Measurements from ENCODE around the gene KLF13.

The KLF13 gene

DNA sequence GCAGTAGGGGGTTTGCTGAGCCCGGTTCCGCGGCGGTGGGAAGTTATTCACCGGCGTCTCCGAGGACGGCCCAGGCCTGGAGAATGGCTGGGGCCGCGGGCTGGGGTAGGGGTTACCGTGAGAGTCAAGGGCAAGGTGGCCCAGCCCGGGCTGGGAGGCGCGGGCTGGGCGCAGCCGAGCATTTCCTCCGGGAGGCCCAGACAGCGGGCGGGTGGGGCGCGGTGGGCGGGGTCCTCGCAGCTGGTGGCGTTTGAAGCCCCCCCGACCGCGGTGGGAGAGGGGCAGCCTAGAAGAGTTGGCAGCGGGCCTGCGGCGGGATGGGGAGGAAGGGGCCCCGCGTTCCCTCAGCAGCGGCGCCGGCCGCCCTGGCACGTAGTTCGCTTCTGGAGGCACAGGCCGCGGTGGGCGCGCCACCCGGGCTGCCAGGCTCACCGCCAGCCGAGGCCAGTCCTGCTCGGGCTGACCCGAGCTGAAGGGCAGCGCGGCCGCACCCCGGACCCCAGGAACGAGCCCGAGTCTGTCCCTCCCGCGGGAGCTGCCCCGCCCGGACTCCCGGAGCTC, 960 bp upstream of the KLF13 start:
- DNase-seq (ENCODE audit: low read depth), result no peak
- peak overlapping the region; percentile 63 for H3K4me3 ChIP-seq (ENCODE audit: low read length)
- TF ChIP-seq, protein P1, sequence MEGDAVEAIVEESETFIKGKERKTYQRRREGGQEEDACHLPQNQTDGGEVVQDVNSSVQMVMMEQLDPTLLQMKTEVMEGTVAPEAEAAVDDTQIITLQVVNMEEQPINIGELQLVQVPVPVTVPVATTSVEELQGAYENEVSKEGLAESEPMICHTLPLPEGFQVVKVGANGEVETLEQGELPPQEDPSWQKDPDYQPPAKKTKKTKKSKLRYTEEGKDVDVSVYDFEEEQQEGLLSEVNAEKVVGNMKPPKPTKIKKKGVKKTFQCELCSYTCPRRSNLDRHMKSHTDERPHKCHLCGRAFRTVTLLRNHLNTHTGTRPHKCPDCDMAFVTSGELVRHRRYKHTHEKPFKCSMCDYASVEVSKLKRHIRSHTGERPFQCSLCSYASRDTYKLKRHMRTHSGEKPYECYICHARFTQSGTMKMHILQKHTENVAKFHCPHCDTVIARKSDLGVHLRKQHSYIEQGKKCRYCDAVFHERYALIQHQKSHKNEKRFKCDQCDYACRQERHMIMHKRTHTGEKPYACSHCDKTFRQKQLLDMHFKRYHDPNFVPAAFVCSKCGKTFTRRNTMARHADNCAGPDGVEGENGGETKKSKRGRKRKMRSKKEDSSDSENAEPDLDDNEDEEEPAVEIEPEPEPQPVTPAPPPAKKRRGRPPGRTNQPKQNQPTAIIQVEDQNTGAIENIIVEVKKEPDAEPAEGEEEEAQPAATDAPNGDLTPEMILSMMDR (conservative IDR thresholded peaks at IDR 0.05; ENCODE audit: low read depth, low read length), result no peak

DNA sequence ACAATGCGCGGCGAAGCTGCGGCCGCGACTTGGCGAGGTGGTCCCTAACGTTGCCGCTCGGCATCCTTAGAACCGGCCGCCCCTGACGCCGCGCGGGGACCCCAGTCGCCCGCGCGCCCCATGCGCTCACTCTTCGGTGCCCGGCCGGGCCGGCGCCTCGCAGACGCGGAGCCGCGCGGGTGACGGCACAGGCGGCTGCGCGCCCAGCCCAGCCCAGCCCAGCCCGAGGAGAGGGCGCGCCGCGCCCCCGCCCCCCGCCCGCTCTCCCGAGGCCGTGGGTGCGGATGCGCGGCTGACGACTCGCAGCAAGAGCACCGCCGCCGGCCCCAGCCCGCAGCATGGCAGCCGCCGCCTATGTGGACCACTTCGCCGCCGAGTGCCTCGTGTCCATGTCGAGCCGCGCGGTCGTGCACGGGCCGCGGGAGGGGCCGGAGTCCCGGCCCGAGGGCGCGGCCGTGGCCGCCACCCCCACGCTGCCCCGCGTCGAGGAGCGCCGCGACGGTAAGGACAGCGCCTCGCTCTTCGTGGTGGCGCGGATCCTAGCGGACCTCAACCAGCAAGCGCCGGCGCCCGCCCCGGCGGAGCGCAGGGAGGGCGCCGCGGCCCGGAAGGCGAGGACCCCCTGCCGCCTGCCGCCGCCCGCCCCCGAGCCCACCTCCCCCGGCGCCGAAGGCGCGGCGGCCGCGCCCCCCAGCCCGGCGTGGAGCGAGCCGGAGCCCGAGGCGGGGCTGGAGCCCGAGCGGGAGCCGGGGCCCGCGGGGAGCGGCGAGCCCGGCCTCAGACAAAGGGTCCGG, 437 bp downstream of the KLF13 start:
- DNase-seq (ENCODE audit: low read depth), result no peak
- peak overlapping the region; percentile 53 for H3K4me3 ChIP-seq (ENCODE audit: low read length)
- TF ChIP-seq, protein P1 (conservative IDR thresholded peaks at IDR 0.05; ENCODE audit: low read depth, low read length), result no peak

DNA sequence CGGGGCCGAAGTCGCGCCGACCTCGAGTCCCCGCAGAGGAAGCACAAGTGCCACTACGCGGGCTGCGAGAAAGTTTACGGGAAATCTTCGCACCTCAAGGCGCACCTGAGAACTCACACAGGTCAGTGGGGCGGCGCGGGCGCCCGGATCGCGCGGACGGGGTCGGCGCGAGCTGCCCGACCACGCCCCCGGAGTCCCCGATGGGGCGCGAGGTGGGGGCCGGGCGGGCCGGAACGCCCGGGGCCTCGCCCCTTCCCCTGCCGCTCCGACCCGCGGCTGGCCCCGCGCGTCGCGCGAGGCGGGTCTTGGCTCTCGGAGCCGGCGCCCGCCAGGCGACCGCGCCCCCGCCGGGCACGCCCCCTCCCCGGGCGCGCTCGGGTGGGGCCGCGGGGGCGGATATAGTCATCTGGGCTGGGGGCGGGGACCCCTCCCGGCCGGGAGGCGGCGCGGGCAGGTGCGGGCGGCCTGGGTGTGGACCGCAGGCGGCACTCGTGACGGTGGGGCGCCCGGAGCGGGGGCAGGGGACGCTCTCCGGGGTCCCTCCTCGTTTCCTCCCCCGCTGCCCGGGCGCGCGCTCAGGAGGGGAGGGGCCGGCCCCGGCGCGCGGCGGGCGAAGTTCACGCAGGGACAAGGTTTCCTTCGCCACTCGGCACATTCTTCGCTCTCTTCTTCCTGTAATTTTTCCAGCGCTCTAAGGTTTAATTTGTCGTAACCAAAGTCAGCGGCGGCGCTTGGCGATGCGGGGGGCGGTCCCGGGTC, 1.2 kb downstream of the KLF13 start:
- DNase-seq (ENCODE audit: low read depth), result no peak
- TF ChIP-seq, protein P1 (conservative IDR thresholded peaks at IDR 0.05; ENCODE audit: low read depth, low read length), result no peak
- H3K4me3 ChIP-seq (ENCODE audit: low read length), result peak overlapping the region; percentile 58

DNA sequence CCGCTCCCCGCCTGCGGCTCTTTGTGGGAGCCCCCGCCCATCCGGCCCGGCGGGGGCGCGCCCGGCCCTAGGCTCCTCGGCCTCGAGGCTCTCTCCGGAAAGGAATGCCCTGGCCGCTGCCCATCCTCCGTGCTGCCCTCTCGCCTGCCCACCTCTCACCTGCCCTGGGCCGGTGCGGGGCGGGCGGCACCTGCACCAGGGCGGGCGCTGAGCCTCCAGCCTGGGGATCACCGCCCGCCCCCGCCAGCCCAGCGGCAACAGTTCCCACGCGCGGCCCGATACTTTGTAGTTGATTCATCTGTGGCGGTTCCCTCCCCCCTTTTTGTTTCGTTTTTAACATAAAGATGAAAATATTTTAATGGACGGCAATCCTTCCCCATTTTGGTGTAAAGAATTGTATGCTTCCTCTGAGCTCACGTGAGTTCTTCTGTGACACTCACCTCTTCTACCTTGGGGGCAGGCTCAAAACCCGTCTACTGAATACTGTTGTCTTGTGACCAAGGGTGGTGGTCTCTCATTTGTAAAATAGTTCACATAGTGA, 1.9 kb downstream of the KLF13 start:
- TF ChIP-seq, protein P1 (conservative IDR thresholded peaks at IDR 0.05; ENCODE audit: low read depth, low read length), result no peak
- H3K4me3 ChIP-seq (ENCODE audit: low read length), result peak overlapping the region; percentile 58
- no peak for DNase-seq (ENCODE audit: low read depth)

DNA sequence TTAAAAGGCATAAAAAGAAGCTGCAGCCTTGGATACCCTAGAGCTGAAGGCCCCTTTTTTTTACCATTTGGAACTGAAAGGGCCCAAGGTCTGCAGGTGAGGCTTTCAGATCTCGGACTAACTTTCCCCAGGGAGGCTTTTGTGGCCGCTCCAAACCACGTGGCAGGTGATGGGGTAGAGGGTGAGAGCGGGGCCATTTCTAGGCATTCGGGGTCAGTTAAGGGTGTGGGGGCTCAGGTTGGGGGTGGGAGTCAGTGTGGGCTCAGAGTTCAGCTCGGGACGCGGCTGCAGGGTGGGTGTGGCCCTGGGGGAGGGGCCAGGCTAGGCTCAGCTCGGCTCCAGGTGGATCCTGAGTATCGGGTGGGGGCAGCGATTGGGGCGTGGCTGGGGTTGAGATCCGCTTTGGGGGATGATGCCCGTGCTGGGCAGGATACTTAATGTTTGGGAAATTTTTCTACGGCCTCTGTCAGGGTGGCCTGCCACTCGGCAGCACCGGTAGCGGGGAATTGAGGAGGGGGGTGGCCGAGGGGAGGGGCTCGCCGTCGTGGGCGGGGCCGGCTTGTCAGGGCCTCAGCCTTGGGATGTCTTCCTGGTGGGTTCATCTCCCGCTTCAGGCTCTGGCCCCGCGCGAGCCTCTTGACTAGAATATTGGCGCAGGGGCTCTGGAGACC, 2.5 kb downstream of the KLF13 start:
- DNase-seq (ENCODE audit: low read depth), result no peak
- TF ChIP-seq, protein P1 (conservative IDR thresholded peaks at IDR 0.05; ENCODE audit: low read depth, low read length), result no peak
- H3K4me3 ChIP-seq (ENCODE audit: low read length), result peak overlapping the region; percentile 58

DNA sequence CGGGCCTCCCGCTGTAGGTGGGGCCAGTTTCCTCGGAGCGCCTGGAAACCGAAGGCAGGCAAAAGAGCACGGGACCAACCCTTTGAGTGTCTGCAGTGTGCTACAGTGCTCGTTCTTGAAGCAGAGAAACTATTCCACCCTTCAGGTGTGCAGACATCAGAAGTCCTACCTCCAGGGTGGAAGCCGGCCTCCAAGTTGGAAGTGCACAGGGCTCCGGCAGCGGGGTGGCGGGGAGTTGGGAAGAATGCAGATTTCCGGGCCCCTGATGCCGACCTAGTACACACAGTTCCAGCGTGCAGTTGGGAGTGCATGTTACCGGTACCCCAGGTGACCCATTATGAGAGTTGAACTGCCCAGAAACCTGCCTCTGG, 3.0 kb downstream of the KLF13 start:
- DNase-seq (ENCODE audit: low read depth), result no peak
- H3K4me3 ChIP-seq (ENCODE audit: low read length), result peak overlapping the region; percentile 58
- TF ChIP-seq, protein P1 (conservative IDR thresholded peaks at IDR 0.05; ENCODE audit: low read depth, low read length), result no peak
